GM21576 (cell line): Measurements from ENCODE around the gene GREM1.

Source experiments
- ATAC-seq: cut with Tn5 transposase; IDR thresholded peaks from one replicate; pipeline ENCODE4 v1.9.1; 2021; ENCODE audit warnings: mild to moderate bottlenecking, moderate library complexity; ENCODE audit not compliant: unreplicated experiment

The GREM1 gene

DNA sequence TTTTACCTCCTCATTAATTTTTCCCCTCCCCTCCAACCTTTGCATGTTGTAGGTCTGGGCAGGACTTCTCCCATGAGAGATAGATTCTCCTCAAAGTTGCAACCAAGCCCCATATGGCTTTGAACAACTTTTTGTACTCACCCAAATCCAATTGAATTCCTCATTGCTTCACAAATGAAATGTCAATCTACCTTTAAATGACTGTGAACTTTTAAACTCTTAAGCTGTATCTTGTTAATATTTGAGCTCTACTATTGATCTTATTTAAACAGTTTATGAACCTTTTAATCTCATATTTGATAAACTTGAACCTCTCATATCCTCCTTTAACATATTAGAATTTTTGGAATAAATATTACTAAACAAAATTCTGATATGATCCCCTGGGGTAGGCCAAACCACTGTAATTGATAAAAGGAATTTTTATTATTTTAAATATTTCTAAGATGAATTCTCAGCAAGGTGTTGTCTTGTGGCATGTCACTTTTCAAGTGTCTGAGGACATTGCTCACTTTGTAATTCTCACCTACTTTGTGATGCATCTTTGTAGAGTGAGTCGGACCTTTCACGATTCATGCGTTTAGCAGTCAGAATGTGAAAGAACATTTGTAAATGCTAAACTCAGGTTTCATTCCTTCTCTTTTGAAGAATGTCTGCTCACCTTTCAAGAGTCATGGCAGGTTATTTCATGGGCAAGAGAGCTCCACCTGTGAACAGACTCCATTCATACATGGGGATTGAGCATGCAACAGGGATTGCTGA is 23.4 kb upstream of the GREM1 start:
- no peak for ATAC-seq

- ATAC-seq = no peak
Observed at GRCh38 chr15:32698773-32699390, 18.9 kb upstream of the GREM1 start.

DNA sequence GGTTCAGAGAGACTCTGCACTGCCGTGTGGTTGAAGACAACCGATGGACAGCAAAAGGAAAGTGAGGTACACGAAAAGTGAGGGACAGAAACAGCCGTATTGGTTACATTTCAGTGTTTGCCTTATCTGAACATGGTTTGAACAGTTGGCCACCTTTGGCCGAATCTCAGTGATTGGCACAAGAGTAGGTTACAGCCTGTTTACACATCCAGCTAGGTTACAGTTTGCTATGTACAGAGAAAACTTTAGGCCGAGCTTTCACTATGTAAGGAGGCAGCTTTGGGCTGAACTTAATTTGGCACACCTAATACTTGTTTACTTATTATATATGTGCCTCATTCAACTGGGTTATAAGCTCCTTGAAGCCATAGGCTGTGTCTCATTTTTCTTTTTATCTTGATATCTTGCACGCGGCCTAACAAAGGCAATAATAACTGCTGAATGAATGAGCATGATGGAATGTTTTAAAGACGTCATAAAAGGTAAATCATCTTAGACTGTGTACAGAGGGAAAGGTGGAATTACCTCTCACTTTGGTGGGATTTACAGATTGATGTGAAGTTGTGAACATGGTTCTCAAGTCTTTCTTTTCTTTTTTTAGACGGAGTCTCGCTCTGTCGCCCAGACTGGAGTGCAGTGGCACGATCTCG is 17.2 kb upstream of the GREM1 start:
- ATAC-seq = no peak

DNA sequence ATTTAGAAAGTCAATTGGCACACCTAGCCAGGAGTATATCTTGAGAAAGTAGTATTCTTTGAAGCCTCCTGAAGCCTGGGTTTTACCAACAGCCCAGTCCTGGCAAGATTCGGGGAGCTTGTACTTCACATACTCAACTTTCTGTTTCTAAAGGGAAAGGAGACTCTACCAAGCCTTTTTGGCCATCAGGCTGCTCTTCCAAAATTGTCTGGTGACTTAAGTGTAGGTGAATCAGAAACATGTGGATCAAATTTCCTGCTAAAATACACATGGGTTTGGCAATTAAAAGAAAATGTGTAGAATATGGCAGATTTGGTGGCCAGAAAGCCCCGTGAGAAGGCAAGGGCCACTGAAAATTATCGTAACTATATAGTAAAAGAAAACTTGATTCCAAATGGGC is 15.9 kb upstream of the GREM1 start:
- no peak for ATAC-seq

- no peak for ATAC-seq
Observed at GRCh38 chr15:32704395-32704981, 13.3 kb upstream of the GREM1 start.

DNA sequence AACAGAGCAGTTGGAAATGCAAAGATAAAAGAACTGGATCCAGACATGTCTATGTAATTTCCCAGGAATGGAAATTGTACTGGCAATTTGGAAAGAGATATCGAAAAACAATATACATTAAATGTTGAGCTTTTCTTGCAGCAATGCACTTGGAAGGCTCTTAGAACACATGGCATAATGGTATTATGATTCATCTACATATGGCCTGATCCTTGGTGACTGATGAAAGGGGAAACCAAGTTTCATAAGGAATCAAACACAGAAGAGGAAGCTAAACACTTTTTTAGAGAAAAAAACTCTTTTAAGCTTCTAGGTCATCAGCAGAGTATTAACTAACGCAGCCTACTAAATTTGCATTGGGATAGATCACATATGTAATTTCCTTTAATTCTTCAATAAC is 12.4 kb upstream of the GREM1 start:
- ATAC-seq = no peak

GRCh38 chr15:32706704-32707103 is 11.1 kb upstream of the GREM1 start:
- ATAC-seq = no peak

- ATAC-seq = no peak
Observed at GRCh38 chr15:32707436-32707835, 10.4 kb upstream of the GREM1 start.

GRCh38 chr15:32709295-32710033 is 8.3 kb upstream of the GREM1 start:
- no peak for ATAC-seq

- ATAC-seq = no peak
Observed at GRCh38 chr15:32715276-32715675, 2.5 kb upstream of the GREM1 start.

GRCh38 chr15:32716216-32716914 is 1.4 kb upstream of the GREM1 start:
- ATAC-seq = no peak

GRCh38 chr15:32716915-32717425 is 834 bp upstream of the GREM1 start:
- ATAC-seq = no peak

- no peak for ATAC-seq
Observed at GRCh38 chr15:32718227-32718820, 520 bp downstream of the GREM1 start.

DNA sequence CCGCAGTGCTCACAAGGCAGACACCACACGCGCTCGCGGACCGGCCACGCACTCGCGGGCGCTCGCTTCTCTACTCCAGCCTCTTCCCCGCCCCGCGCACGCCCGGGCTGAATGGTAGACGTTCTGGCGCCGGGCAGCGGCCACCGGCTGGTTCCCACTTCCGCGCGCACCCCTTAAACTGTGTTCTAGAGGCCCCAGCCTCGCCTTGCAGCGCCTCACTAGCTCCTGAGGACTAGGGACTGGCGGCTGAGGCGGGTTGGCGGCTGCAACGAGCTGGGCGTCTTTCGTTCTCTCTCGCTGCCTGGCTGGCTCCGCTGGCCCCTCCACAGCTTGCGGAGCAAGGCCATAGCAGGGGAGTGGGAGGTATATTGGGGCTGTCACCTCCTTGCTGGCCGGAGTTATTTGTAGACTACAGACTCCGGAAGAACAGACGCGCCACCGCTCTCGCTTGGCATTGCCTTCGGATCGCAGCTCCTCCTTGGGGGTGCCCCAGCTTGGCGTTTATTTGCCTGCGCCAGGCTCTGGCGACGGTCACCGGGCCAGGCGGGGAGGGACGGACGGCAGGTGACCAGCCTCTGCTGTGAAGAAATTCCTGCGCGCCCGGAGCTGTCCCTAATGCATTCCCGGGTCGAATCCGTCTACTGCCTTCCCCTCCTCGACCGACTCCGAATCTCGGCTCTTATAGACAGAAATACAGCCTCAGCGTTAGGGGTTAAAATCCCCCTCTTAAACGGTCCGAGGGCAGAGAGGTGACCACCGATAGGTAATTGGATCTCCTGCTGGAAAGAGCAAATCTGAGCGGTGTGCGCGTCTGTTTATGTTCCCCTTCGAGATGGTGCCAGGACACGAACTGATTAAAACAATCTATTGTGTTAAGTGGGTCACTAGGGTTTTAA is 1.3 kb downstream of the GREM1 start:
- no peak for ATAC-seq

- no peak for ATAC-seq
Observed at GRCh38 chr15:32721596-32721995, 3.8 kb downstream of the GREM1 start.

DNA sequence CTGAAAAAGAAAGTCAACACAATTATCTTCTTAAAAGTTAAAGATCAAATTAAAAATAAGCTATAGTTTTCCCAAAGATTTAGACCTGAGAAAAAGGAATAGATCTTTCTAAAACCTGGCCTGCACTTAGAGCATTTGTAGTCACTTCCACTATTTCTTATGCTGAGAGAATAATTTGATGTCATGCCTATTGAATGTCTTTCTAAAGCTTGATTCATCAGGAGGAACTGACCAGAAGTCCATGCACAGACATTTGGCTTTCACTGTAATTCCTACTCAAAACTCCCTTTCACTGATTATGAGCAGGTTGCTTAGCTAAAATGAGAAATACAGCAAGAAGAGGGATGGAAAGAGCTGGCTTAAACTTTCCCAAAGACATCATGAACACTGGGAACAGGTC is 4.3 kb downstream of the GREM1 start:
- no peak for ATAC-seq

DNA sequence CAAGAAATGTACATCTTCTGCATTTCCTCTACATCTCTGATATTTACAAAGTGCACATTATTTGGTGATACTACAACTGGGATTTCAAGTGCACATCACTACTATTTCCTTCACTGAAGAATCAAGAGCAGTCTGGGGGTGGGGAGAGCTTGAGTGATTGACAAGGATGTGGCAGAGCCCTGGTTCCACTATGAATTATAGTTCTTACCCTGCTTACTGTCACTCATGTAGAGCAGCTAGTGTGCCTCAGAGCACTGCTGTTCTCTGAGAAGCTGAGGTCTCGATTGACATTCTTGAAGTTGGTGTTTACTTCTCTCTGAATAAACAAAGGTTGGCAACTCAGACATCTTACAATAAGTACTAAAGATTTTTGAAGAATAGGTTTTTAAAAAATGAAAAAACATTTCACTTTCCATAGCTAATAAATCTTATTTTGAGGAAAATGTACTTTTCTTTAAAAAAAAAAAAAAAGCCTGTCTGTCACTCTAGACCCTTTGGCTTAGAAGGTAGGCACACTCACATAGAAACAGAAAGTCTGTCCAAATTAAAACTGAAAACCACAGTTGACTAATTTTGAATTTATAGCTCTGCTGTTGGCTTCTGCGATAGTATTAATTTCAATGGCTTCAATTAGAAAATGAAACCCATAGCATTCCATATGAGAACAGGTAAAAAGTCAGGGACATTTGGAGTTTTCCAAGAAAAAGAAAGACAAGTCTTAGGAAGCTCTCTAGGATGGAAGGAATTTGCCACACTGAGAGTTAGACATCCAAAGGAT is 5.6 kb downstream of the GREM1 start:
- peak; percentile 92 for ATAC-seq

DNA sequence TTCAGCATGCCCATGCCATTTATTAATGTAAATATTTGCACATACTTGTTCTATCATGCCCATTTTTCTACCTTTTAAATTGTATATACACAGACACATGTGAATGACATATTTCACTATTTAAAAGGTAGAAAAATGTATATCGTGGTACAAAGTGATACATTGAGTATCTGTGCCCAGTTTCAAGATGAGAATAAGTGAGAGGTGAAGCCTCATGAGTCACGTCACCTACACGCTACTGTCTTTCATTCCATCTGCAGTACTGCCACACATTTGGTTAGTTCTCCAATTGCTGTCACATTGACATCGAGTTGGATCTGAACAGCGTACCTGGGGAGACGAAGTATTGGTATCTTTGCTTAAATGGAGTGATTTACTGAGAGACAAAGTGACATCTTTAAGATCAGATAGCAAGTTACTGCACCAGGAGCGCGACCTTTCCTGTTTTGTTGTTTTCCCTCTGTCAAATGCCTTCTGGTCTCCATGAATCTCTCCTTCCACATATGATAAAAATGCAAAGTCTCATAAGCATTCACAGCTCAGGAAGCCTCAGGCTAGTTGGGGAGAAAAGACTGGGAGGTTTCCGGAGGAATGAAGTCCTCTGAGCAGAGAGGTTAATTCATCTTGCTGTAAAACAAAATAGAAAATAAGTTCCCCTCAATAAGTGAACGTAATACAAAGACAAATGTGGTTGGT is 12.0 kb downstream of the GREM1 start:
- ATAC-seq = no peak
